BLaER1 treated with 17β-estradiol and CSF1 and Interleukin-3, amounts not matched to agents 10 nM and 100 nM (cell line): ENCODE data around the gene TPRN.
A peak's percentile ranks its signal among the peaks of the same experiment; 100 is the strongest.

Experiments used
- H3K27ac ChIP-seq, 11 experiments: shearing (Covaris generic); formaldehyde crosslinking; 2 replicates each; pipeline ENCODE4 v1.8.1; 2022
- H3K27me3 ChIP-seq, 11 experiments: shearing (Covaris generic); formaldehyde crosslinking; 2 replicates each; pipeline ENCODE4 v1.8.1; 2022
- H3K36me3 ChIP-seq, 11 experiments: shearing (Covaris generic); formaldehyde crosslinking; 2 replicates each; pipeline ENCODE4 v1.8.1; 2022
- H3K4me1 ChIP-seq, 10 experiments: shearing (Covaris generic); formaldehyde crosslinking; 2 replicates each; pipeline ENCODE4 v1.8.1; 2022
- H3K4me2 ChIP-seq, 11 experiments: shearing (Covaris generic); formaldehyde crosslinking; 2 replicates each; pipeline ENCODE4 v1.8.1; 2022
- H3K4me3 ChIP-seq, 10 experiments: shearing (Covaris generic); formaldehyde crosslinking; 2 replicates each; pipeline ENCODE4 v1.8.1; 2022
- H3K9ac ChIP-seq, 11 experiments: shearing (Covaris generic); formaldehyde crosslinking; 2 replicates each; pipeline ENCODE4 v1.8.1; 2022
- H3K9me3 ChIP-seq, 11 experiments: shearing (Covaris generic); formaldehyde crosslinking; replicated peaks in 1 of 11; 2 replicates each; pipeline ENCODE4 v1.8.1; 2022
- H4K20me1 ChIP-seq, 11 experiments: shearing (Covaris generic); formaldehyde crosslinking; 2 replicates each; pipeline ENCODE4 v1.8.1; 2022
- Cebpa-rat ChIP-seq, 11 experiments: shearing (Covaris generic); IDR thresholded peaks; 2 replicates each; pipeline ENCODE4 v1.8.1; 2022

Gene TPRN

DNA sequence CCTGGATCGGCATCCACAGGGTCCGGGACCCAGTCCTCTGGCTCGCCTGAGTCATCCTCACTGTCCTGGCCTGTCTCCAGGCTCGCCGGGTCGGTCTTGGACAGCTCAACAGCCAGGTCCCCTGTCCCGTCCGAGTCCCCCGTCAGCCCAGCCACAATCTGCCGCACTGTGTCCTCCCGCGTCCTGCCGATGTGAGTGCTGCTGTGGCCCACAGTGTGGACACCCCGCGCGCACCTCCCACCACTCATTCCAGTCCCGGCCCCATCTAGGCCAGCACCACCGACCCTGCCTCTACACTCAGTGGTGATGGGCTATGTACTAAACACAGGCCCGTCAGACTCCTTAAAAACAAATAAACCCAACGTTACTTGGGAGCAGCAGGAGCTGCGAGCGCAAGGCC lies 18.9 kb downstream of the TPRN start:
- Histone ChIP-seq H3K9me3 (no peaks in the 10 kb centered on the region), H4K20me1 (peaks cover 0 to 87% (median 31%) of the 10 kb centered on the region in 11 experiments; a peak in 18 of 22 replicates), H3K27me3 (no peaks in the 10 kb centered on the region), H3K36me3 (peaks cover 80 to 100% (median 95%) of the 10 kb centered on the region in 11 experiments), H3K4me1 (peaks cover 13 to 36% (median 23%) of the 10 kb centered on the region in 10 experiments), H3K4me3 (no peak overlapping the region), H3K4me2 (no peak overlapping the region), H3K9ac (no peak overlapping the region), H3K27ac (no peak overlapping the region)
- TF ChIP-seq Cebpa-rat (IDR thresholded peaks at IDR 0.05) = no peak

DNA sequence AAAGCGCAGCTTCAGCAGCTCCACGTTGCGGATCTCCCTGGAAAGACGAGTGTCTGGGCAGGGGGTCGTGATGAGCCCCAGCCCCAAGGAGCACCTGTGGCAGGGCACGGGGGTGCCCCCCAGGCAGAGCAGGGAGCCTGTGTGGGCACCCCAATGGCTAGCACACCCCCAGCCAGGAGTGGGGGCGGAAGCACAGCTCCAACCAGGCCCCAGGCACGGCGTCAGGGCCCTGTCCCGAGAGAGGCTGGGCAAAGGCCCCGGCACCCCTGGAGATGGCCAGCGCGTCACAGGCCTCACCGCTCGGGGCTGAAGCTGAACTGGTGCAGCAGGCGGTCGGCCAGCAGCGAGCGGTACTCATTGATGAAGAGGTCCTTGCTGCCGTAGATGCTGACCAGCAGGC lies 20.1 kb downstream of the TPRN start:
- H3K27ac ChIP-seq = no peak overlapping the region
- TF ChIP-seq Cebpa-rat (IDR thresholded peaks at IDR 0.05) = no peak
- peaks cover 0 to 4% (median 0%) of the 10 kb centered on the region in 11 experiments; a peak in 4 of 22 replicates for H3K27me3 ChIP-seq
- H3K4me1 ChIP-seq = peaks cover 14 to 28% (median 19%) of the 10 kb centered on the region in 10 experiments
- no peaks in the 10 kb centered on the region for H3K9me3 ChIP-seq
- no peak overlapping the region for H3K4me2 ChIP-seq
- H3K4me3 ChIP-seq = no peak overlapping the region
- H3K36me3 ChIP-seq = peaks cover 69 to 88% (median 84%) of the 10 kb centered on the region in 11 experiments
- peaks cover 0 to 87% (median 30%) of the 10 kb centered on the region in 11 experiments; a peak in 18 of 22 replicates for H4K20me1 ChIP-seq
- no peak overlapping the region for H3K9ac ChIP-seq

DNA sequence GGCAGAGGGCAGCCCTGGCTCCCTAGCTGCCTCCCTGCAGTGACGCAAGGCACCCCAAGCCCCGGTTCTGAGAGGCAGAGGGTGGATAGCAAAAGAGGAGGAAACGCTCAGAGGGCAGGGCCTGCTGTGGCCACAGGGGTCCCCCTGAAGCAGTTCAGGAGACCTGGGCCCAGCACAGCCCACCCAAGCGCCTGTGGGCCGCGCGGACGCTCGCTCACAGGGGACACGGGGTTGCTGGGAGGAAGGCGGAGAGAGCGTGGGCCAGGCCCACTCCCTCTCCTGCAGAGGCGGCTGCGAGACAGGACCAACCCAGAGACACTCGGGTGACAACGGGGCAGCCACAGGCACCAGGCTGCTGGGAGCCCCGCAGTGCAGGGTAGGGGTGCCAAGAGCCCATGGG lies 20.8 kb downstream of the TPRN start:
- Histone ChIP-seq H3K27ac (no peak overlapping the region), H3K4me1 (peaks cover 18 to 33% (median 26%) of the 10 kb centered on the region in 10 experiments), H3K9ac (no peak overlapping the region), H3K36me3 (peaks cover 62 to 81% (median 77%) of the 10 kb centered on the region in 11 experiments), H3K4me2 (no peak overlapping the region), H3K9me3 (no peaks in the 10 kb centered on the region), H3K4me3 (no peak overlapping the region), H4K20me1 (peaks cover 0 to 85% (median 30%) of the 10 kb centered on the region in 11 experiments; a peak in 18 of 22 replicates), H3K27me3 (peaks cover 0 to 11% (median 0%) of the 10 kb centered on the region in 11 experiments; a peak in 5 of 22 replicates)
- no peak for TF ChIP-seq Cebpa-rat (IDR thresholded peaks at IDR 0.05)

DNA sequence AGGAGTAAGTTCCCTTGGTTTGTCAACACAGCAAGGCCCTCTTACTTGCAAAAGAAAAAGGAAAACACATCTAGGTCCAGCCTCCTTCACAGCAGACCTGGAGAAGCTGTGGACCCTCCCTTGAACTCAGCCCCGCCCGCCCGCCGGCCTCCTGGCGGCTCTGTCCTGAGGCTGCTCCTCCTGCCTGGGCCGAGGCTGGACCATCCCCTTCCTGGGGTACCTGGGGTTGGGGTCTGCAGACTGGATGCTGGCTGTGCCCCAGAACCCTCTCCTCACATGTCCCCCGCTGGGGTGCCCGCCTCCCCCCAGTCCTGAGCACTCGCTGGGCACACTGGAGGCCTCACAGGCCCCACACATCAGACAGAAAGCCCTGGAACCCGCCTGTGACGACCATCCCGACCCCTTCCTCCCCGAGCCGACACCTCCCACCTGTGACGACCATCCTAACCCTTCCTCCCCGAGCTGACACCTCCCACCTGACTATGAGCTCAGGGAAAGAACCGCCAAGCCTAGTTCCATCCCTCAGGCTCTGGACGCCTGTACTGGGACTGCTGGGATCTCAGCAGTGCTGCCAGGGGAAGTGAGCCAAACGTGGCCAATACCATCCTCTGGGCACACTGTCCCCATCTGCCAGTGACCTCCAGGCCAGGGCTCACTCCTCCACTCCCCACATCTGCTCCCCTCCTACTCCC lies 21.5 kb downstream of the TPRN start:
- H3K9ac ChIP-seq = peak overlapping the region in 8 of 11 experiments; percentile 14 to 69 (median 46); a peak in 11 of 22 replicates
- H4K20me1 ChIP-seq = peaks cover 0 to 83% (median 28%) of the 10 kb centered on the region in 11 experiments; a peak in 18 of 22 replicates
- peak overlapping the region in 6 of 11 experiments; percentile 32 to 68 (median 54); a peak in 10 of 22 replicates for H3K27ac ChIP-seq
- H3K9me3 ChIP-seq = no peaks in the 10 kb centered on the region
- H3K4me1 ChIP-seq = peaks cover 22 to 38% (median 32%) of the 10 kb centered on the region in 10 experiments
- no peak overlapping the region for H3K4me3 ChIP-seq
- peaks cover 0 to 16% (median 0%) of the 10 kb centered on the region in 11 experiments; a peak in 6 of 22 replicates for H3K27me3 ChIP-seq
- TF ChIP-seq Cebpa-rat (IDR thresholded peaks at IDR 0.05) = no peak
- peak overlapping the region in 5 of 11 experiments; percentile 58 to 80 (median 67); a peak in 11 of 22 replicates for H3K4me2 ChIP-seq
- H3K36me3 ChIP-seq = peaks cover 56 to 74% (median 71%) of the 10 kb centered on the region in 11 experiments

DNA sequence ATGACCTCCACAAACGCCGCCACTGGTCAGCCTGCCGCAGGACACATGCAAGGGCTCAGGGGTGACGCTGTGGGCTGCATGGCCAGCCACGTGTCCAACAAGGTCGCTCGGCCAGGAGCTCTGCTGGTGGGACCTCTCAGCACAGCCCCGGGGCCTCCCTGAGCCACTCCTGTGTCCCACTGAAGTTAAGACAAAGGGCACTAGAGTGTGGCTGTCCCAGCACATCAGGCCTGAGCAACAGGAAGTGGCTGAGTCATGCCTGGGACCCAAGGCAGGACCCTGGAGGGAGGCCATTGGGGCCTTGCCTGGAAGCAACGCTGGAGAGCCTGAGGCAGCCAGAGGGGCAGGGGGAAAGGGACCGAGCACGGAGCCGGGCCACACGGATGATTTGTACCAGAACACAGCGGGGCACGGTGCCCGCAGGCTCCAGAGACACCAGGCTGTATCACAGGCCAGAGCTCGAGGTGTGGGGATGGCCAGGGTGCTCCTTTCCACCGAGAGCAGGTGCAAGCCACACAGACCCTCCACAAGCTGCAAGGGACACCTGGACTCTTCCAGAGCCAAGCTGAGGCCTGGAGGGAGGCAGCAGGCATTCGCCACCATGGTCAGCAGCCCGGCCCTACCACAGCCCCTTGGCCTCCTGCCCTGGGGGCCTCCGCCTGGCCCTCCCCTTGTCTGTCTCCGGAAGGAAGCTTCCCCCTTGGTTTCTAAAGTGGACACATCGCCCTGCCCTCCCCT lies 22.2 kb downstream of the TPRN start:
- H4K20me1 ChIP-seq = peaks cover 0 to 83% (median 32%) of the 10 kb centered on the region in 11 experiments; a peak in 18 of 22 replicates
- H3K4me2 ChIP-seq = peak overlapping the region in 7 of 11 experiments; percentile 16 to 80 (median 64); a peak in 12 of 22 replicates
- H3K9ac ChIP-seq = peak overlapping the region in 9 of 11 experiments; percentile 14 to 69 (median 44); a peak in 13 of 22 replicates
- H3K27ac ChIP-seq = peak overlapping the region in 8 of 11 experiments; percentile 22 to 68 (median 46); a peak in 13 of 22 replicates
- H3K4me1 ChIP-seq = peaks cover 29 to 46% (median 39%) of the 10 kb centered on the region in 10 experiments
- peaks cover 49 to 67% (median 63%) of the 10 kb centered on the region in 11 experiments for H3K36me3 ChIP-seq
- TF ChIP-seq Cebpa-rat (IDR thresholded peaks at IDR 0.05) = no peak
- peaks cover 0 to 22% (median 0%) of the 10 kb centered on the region in 11 experiments; a peak in 6 of 22 replicates for H3K27me3 ChIP-seq
- H3K4me3 ChIP-seq = no peak overlapping the region
- H3K9me3 ChIP-seq = no peaks in the 10 kb centered on the region

DNA sequence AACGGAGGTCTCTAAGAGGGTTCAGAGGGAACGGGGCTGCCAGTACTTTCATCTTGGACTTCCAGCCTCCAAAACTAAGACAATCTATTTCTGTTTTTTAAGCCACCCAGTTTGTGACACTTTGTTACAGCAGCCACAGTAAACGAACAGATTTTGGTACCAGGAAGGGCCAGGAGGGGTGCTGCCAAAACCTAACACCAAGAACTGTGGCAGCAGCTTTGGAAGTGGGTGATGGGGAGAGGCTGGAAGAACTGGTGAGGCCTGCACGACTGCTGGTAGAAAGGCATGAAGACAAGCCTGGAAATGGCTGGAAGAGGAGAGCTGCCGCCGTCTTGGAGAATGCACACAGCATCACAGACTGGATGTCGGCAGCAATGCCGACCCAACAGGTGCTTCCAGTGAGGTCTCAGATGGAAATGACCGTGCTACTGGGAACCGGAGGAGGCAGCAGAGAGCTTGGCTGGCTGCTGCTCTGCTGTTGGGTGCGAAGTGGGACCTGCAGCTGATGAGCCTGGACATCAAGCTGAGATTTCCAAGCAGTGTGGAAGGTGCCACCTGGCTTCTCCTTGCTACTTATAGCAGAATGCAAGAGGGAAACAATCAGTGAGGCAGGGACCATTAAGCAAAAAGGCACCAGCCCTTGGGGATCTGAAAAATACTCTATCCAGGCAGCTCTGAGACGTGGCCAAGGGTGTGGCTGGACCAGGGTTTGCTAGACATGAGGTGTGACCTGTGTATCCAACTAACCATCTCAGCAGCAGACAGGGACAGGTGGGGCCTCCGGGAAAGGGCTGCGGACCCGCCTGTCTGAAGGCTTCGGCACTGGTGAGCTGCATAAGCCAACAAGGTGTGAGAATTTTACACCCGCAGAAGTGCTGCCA lies 24.0 kb downstream of the TPRN start:
- H3K9me3 ChIP-seq = no peaks in the 10 kb centered on the region
- peak overlapping the region in 6 of 11 experiments; percentile 54 to 100 (median 82); a peak in 5 of 22 replicates for H3K4me2 ChIP-seq
- no peak overlapping the region for H3K27ac ChIP-seq
- H3K9ac ChIP-seq = no peak overlapping the region
- H3K4me3 ChIP-seq = no peak overlapping the region
- peaks cover 33 to 64% (median 57%) of the 10 kb centered on the region in 10 experiments for H3K4me1 ChIP-seq
- TF ChIP-seq Cebpa-rat (IDR thresholded peaks at IDR 0.05) = no peak
- peaks cover 0 to 39% (median 0%) of the 10 kb centered on the region in 11 experiments; a peak in 6 of 22 replicates for H3K27me3 ChIP-seq
- H3K36me3 ChIP-seq = peaks cover 31 to 50% (median 46%) of the 10 kb centered on the region in 11 experiments
- peaks cover 0 to 85% (median 37%) of the 10 kb centered on the region in 11 experiments; a peak in 18 of 22 replicates for H4K20me1 ChIP-seq

DNA sequence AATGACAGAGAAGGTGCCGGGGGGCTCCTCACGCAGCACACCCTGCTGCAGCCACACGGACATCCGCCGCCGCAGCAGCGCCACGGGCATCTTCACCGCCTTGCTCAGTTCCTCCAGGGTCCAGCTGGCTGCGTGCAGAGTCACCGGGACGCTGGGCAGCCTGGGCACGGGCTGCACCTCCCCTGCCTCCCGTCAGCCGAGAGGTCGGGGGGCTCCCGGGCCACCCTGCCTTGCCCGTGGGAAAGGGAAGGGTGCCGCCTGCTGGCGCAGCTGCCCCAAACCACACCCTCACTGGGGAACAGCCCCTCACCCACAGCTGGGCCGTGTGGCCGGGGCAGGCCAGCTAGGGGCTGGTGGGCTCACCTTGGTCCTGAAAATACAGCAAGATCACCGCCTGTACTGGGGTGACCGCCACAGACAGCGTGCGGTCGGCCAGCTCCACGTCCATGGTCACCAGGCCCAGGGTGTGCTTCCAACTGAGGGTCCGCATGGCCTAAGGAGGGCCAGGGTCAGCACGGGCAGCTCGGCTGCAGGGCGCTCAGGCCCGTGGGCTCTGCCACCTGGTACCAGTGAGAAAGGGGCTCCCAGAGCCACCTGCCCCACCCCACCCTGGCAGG lies 25.1 kb downstream of the TPRN start:
- no peak for TF ChIP-seq Cebpa-rat (IDR thresholded peaks at IDR 0.05)
- Histone ChIP-seq H3K27me3 (peaks cover 0 to 49% (median 0%) of the 10 kb centered on the region in 11 experiments; a peak in 6 of 22 replicates), H3K4me1 (peaks cover 33 to 74% (median 68%) of the 10 kb centered on the region in 10 experiments)

More for the DNA sequence above, 25.1 kb downstream of the TPRN start:
- Histone ChIP-seq H3K9ac (peak overlapping the region in 1 of 11 experiments; percentile 41; a peak in 2 of 22 replicates), H3K9me3 (no peaks in the 10 kb centered on the region), H3K27ac (no peak overlapping the region), H4K20me1 (peaks cover 0 to 85% (median 37%) of the 10 kb centered on the region in 11 experiments; a peak in 18 of 22 replicates), H3K4me2 (peak overlapping the region in 10 of 11 experiments; percentile 18 to 100 (median 63); a peak in 19 of 22 replicates), H3K4me3 (peak overlapping the region in 1 of 10 experiments; percentile 35; a peak in 1 of 20 replicates), H3K36me3 (peaks cover 20 to 39% (median 36%) of the 10 kb centered on the region in 11 experiments)
